Stimulated activated naive CD4-positive, alpha-beta T cell (primary cell): ENCODE measurements around the gene CFL2.
A peak's percentile ranks its signal among the peaks of the same experiment; 100 is the strongest.
"Not testable (repeated sequence)": the region's sequence is repeated elsewhere in the genome, so short reads cannot be mapped to it uniquely, and the experiment has no call there.

ENCODE experiments used
- DNase-seq, 6 experiments: peaks; one replicate each; lab custom pipeline; 2025; lab: John Stamatoyannopoulos, UW

CFL2 gene

GRCh38 chr14:34714320-34715126 lies at the start of gene CFL2:
Gene CFL2, minus strand, starts transcription at chr14:34714593. Its CDS starts 53 bp downstream, at chr14:34714540.
- peak; percentile 45 to 79 (median 64) for DNase-seq

GRCh38 chr14:34755215-34755614 lies 40.8 kb upstream of the CFL2 start:
- DNase-seq, result no peak

DNA sequence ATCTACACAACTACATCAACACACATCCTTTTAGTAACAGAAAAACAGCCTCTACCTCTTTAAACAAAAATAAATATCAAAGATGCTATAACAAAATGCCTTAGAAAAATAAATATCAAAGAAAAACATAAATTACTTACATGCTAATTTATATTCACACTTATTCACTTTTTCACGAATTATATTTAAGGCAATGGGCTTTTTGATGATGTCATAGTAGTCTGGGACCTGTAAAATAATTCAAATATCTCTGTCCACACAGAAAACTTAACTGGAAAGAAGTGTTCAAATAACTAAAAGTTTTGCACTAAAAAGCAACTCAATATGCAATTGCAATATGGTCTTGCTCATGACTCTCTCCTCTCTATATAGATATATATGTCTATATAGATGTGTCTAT lies 40.3 kb upstream of the CFL2 start:
- no peak for DNase-seq

DNA sequence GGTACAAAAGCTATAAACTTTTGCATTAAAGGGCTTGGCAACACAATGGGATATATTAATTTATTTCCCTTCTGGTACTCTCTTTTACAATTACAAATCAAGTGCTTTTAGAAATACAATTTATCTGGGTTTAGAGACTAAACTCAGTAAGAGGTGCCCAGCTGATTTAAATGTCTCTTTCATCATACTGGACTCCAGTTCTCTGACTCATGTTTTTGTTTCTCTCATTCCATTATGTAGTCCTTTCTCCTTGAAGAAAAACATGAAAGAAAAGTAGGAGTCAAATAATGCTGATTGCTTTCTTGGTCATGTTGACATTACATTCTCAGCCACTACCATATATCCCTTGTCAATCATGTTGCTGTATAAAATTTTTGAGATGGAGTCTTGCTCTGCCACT lies 36.3 kb upstream of the CFL2 start:
- DNase-seq, result no peak

- DNase-seq, result no peak
These were observed 35.8 kb upstream of the CFL2 start for GRCh38 chr14:34750233-34750632.

GRCh38 chr14:34749408-34749807 lies 35.0 kb upstream of the CFL2 start:
- no peak for DNase-seq

DNA sequence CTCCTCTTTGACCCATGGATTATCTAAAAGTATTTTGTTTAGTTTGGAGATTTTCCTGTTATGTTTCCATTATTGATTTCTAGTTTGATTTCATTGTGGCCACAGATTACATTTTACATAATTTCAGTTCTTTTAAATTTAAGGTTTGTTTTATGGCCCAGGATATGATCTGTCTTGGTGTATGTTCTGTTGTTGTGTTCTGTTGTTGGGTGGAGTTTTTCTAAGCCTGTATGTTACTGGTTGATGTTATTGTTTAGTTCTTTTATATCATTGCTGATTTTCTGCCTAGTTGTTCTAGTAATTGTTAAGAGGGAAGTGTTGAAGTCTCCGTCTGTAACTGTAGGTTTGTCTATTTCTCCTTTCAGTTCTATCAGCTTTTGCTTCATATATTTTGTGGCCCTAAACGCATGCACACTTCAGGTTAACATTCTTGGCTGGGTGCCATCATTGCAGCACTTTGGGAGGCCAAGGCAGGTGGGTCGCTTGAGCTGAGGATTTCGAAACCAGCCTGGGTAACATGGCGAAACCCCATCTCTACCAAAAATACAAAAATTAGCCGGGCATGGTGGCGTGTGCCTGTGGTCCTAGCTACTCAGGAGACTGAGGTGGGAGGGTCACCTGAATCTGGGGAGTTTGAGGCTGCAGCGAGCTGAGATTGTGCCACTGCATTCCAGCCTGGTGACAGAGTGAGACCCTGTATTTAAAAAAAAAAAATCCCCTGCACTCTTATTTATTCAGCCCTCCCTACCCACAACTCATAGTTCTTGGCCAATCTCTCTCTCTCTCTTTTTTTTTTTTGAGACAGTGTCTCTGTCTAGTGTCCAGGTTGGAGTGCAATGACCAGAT lies 28.1 kb upstream of the CFL2 start:
- DNase-seq, result no peak

DNA sequence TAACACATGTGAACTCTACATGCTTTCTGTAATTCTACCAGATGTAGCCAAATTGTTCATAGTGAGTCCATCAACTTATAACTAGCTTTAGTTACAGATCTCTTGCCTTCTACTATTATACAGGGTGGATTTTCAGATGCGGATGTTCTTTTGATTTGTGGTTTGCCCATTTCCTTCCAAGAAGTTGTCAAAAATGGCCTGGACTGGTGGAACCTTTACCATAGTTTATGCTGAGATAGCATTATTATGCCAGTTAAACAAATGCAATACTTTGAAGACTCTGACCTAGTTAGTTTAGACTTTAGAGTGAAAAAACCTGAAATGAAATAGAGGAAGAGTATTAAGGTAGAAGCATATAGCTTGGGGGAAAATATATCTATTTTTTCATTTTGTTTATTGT lies 27.4 kb upstream of the CFL2 start:
- DNase-seq, result peak in 2 of 6 experiments; percentile 11 to 12

- not testable (repeated sequence) for DNase-seq
These were observed 25.7 kb upstream of the CFL2 start for GRCh38 chr14:34740139-34740538.

GRCh38 chr14:34737079-34737478 lies 22.7 kb upstream of the CFL2 start:
- not testable (repeated sequence) for DNase-seq

DNA sequence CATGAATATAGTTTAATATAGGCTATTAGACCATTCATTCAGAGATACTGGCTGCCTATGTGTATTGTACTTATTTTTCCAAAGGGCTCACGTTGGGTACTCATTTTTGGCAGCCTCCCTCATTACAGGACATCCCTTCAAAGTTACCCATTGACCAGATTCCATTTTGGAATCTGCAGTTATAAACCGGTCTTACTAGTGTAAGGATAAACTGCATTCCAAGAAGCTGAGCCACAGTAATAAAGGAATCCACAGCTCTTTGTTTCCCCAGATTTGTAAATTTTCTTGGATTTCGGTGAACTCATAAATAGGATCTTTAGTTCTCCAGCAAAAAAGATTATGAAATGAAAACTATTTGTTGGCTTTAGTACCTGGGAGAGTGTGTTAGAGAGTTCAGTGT lies 18.9 kb upstream of the CFL2 start:
- no peak for DNase-seq

DNA sequence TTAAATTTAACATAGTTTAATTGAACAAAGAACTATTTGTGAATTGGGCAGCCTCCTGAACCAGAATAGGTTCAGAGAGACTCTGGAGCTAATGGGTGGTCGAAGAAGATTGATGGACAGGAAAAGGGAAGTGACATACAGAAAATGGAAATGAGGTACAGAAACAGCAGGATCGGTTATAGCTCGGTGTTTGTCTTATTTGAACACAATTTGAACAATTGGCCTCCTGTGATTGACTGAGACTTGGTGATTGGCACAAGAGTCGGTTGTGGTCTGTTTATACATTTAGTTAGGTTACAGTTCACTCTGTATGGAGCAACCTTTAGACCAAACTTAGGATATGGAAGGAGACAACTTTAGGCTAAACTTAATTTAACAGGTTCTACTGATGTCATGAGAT lies 18.4 kb upstream of the CFL2 start:
- no peak for DNase-seq

- DNase-seq, result no peak
These were observed 9.5 kb upstream of the CFL2 start for GRCh38 chr14:34723867-34724266.

DNA sequence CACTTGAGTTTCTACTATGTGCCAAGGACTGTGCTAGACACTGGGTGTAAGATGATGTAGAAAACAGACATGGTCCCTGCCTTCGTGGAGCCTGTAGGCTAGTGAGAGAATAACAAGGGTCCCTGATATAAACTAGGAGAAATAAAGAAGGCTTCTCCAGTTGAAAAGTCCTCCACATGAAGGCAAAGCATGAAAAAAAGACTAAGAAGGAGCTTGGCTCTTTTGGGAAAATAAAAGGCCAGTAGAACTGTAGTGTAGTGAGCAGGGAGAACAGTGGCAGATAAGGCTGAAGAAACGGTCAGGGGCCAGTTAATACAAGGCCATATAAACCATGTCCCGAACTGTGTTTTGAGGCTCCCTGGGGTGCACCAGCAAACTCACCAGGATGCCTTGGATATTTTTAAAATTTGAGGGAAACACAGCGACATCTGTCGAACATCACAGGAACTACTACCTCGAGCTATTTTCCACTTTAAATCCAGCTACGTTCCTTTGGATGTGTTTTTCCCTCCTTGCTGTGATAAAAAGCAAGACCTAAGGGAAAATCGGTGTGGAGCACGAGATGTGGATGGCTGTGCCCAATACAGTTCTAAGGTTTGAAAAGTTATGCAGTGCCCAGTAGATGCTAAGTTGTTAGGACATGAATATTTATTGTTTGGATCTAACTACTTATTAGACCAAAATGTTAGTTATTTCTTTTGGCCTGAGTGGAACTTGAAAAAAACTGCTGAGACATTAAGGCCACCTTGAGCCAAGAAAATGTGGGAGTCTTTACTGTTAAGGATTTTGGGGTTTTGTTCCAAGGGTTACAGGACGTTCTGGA lies 8.5 kb upstream of the CFL2 start:
- peak in 5 of 6 experiments; percentile 3 to 51 (median 13) for DNase-seq

DNA sequence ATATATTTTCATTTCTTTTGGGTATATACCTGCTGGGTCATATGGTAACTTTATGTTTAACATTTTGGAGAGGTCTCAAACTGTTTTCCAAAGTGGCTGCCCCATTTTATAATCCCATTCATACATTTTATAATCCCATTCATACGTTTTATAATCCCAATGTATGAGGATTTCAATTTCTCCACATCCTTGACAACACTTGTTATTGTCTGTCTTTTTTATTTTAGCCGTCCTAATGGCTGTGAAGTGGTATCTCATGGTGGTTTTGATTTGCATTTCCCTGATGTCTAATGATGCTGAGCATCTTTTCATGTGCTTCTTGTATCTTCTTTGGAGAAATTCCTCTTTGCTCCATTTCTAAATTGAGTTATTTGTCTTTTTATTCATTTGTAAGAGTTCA lies 6.7 kb upstream of the CFL2 start:
- no peak for DNase-seq

DNA sequence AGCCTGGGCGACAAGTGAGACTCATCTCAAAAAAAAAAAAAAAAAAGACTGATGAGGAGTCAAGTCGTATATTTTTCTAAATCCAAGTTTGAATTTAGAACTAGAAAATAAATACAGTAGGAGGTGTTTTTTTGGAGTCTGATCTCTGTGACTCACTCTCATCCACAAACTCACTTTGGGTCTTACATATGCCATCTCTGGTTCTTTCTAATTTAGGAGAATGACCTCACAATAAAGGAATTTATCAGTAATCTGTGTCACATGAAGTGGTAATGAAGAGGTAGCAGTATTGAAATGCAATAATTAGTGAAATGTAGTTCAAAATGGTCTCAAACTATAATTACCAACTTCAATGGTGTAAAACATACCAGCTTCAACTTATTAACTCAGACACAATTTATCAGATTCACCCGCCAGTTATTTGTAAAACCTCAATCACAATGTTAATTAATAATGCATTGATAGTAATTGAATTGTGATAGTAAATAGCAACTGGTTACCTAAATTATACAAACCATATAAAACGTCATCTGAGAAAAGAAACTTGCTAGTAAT lies 4.4 kb upstream of the CFL2 start:
- DNase-seq, result no peak

- peak in 2 of 6 experiments; percentile 31 to 58 for DNase-seq
These were observed 902 bp upstream of the CFL2 start for GRCh38 chr14:34715127-34715863.

- peak in 5 of 6 experiments; percentile 4 to 33 (median 24) for DNase-seq
These were observed 593 bp downstream of the CFL2 start for GRCh38 chr14:34713681-34714319.

- no peak for DNase-seq
These were observed 1.2 kb downstream of the CFL2 start for GRCh38 chr14:34713122-34713680.
